ENCODE measurements around the gene ASPHD1. TPM values are rescaled to one million over a fixed set of nuclear protein-coding genes. Genes with fewer than 3 reads are reported as not detected.

ASPHD1 gene
- total and polyA plus RNA-seq, 2 of the 4 experiments (the other 2 are of a cell fraction): 4.1 to 14.5 TPM

DNA sequence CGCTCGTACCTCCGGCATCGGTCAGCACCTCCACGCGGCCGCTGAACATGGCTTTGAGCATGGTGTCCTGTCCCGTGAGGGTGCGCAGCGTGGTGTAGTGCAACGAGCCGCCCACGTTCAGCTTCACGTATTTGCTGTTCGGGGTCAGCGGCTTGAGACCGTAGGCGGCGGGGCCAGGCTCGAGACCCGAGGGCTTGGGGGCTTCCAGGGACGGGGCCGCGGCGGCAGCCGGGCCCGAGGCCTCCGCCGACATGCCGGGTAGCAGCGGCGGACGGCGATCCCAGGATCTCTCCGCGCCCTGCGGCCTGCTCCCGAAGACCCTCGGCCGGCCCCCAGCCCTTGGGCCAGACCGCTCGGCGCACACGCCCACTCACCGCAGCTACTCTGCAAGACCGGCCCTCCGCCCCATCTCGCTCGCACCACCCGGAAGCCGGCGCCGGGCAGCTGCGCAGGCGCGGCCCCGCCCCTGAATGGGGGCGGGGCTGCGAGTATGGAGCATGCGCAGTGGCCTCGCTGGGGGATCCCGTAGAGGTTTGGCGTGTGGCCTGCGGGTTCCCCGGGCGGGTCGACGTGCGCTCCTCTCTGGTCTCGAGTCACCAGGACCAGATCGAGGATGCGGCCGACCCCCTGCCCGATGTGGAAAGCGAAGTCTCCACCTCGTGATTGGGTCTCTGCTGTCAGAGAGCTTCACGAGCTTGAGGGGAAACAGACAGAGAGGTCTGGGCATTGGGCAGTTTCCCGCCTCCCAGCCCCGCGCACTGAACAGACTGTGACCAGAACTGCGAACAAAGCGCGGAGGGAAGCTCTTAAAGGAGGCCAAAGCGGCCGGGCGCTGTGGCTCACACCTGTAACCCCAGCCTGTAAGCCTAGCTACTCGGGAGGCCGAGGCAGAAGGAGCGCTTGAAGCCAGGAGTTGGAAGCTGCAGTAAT lies 25.8 kb downstream of the ASPHD1 start, which contains the start of gene KCTD13:
Gene KCTD13 (minus strand): TSS at position 446 of the 930 bp plus-strand sequence. CDS start 193 bp downstream, at position 253.
- Histone ChIP-seq H2BK120ac (ENCODE audit: low read depth, low read length) (peak within 1 kb of the TSS; percentile 71), H2BK5ac (ENCODE audit: low read depth, low read length, poor library complexity, severe bottlenecking) (peak within 1 kb of the TSS; percentile 92), H2AK9ac (replicated peaks; ENCODE audit: low read depth, low read length, poor library complexity) (peak within 1 kb of the TSS; percentile 32), H4K8ac (ENCODE audit: low read depth in 2 of 2, low read length in 2 of 2) (peak within 1 kb of the TSS; percentile 85 to 99), H4K5ac (ENCODE audit: low read depth, low read length) (peak within 1 kb of the TSS; percentile 96), H3K14ac (replicated peaks; ENCODE audit: low read depth, low read length) (peak within 1 kb of the TSS; percentile 99), H2BK15ac (ENCODE audit: low read depth, low read length) (0 out of 3 replicates have a peak within 1 kb of the TSS, but pooled peaks have one; percentile 15), H3K36me3 (ENCODE audit: control insufficient read depth, insufficient read depth, low read length) (peaks cover 9% of the 10 kb centered on the region), H2AK5ac (ENCODE audit: low read depth, low read length) (peak within 1 kb of the TSS; percentile 93), H3K23ac (ENCODE audit: low read depth, low read length) (peak within 1 kb of the TSS; percentile 91), H3K4me2 (ENCODE audit: low read depth, low read length) (peak within 1 kb of the TSS; percentile 99), H3K9me3 (ENCODE audit: control insufficient read depth, insufficient read depth, low read length) (no peaks in the 10 kb centered on the region), H3K18ac (ENCODE audit: low read depth, low read length) (peak within 1 kb of the TSS; percentile 76), H3K4ac (ENCODE audit: low read depth, low read length) (peak within 1 kb of the TSS; percentile 98), H3K56ac (ENCODE audit: extremely low read depth, insufficient read depth, low read length) (peak within 1 kb of the TSS; percentile 70), H3K27me3 (ENCODE audit: control insufficient read depth, insufficient read depth, low read length) (no peaks in the 10 kb centered on the region), H3K79me1 (ENCODE audit: low read depth in 1 of 2, low read length in 2 of 2) (peaks cover 29 to 43% of the 10 kb centered on the region in 2 experiments), H2BK20ac (ENCODE audit: low read depth, low read length) (peak within 1 kb of the TSS; percentile 28; the same call in 1 of the 2 replicates), H3K4me1 (ENCODE audit: control insufficient read depth, insufficient read depth, low read length) (peaks cover 10% of the 10 kb centered on the region), H3K27ac (ENCODE audit: insufficient read depth, low read length) (peak within 1 kb of the TSS; percentile 92), H4K91ac (ENCODE audit: insufficient read depth, low read depth, low read length) (peak within 1 kb of the TSS; percentile 95), H3K9me1 (ENCODE audit: insufficient read depth, low read length) (peaks cover 15% of the 10 kb centered on the region; the same call in 1 of the 2 replicates), H2AFZ (replicated peaks; ENCODE audit: low read length, poor library complexity) (peak within 1 kb of the TSS; percentile 98), H3K9ac (ENCODE audit: low read depth, low read length) (peak within 1 kb of the TSS; percentile 95), H4K20me1 (ENCODE audit: insufficient read depth, low read length) (peaks cover 6% of the 10 kb centered on the region; the same call in 1 of the 2 replicates), H3K4me3 (ENCODE audit: insufficient read depth, low read depth, low read length) (peak within 1 kb of the TSS; percentile 79)
- BruUV-seq (replicated peaks): TSS peak; percentile 54
- TF ChIP-seq MXI1 (IDR thresholded peaks at IDR 0.05; ENCODE audit: borderline replicate concordance, low read depth, low read length): peak; percentile 71; the same call in 1 of the 2 replicates
- no peak; the same call in 1 of the 2 replicates for TF ChIP-seq RAD21 (IDR thresholded peaks at IDR 0.05; ENCODE audit: low read length)
- TF ChIP-seq CEBPB (IDR thresholded peaks at IDR 0.05; ENCODE audit: low read depth, low read length): no peak
- TF ChIP-seq BHLHE40 (IDR thresholded peaks at IDR 0.05; ENCODE audit: low read depth, low read length): peak; percentile 58
- no peak for TF ChIP-seq RFX5 (IDR thresholded peaks at IDR 0.05; ENCODE audit: low read depth, low read length)
- TF ChIP-seq CHD1 (IDR thresholded peaks at IDR 0.05; ENCODE audit: low read depth, low read length): no peak
- TF ChIP-seq, protein P1, sequence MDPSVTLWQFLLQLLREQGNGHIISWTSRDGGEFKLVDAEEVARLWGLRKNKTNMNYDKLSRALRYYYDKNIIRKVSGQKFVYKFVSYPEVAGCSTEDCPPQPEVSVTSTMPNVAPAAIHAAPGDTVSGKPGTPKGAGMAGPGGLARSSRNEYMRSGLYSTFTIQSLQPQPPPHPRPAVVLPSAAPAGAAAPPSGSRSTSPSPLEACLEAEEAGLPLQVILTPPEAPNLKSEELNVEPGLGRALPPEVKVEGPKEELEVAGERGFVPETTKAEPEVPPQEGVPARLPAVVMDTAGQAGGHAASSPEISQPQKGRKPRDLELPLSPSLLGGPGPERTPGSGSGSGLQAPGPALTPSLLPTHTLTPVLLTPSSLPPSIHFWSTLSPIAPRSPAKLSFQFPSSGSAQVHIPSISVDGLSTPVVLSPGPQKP (IDR thresholded peaks at IDR 0.05; ENCODE audit: borderline replicate concordance, low read depth, low read length): no peak
- TF ChIP-seq, protein P2, sequence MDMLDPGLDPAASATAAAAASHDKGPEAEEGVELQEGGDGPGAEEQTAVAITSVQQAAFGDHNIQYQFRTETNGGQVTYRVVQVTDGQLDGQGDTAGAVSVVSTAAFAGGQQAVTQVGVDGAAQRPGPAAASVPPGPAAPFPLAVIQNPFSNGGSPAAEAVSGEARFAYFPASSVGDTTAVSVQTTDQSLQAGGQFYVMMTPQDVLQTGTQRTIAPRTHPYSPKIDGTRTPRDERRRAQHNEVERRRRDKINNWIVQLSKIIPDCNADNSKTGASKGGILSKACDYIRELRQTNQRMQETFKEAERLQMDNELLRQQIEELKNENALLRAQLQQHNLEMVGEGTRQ (IDR thresholded peaks at IDR 0.05; ENCODE audit: low read depth, low read length): no peak
- TF ChIP-seq POLR2A (IDR thresholded peaks at IDR 0.05; ENCODE audit: low read depth, low read length): peak; percentile 67
- TF ChIP-seq, protein P3, sequence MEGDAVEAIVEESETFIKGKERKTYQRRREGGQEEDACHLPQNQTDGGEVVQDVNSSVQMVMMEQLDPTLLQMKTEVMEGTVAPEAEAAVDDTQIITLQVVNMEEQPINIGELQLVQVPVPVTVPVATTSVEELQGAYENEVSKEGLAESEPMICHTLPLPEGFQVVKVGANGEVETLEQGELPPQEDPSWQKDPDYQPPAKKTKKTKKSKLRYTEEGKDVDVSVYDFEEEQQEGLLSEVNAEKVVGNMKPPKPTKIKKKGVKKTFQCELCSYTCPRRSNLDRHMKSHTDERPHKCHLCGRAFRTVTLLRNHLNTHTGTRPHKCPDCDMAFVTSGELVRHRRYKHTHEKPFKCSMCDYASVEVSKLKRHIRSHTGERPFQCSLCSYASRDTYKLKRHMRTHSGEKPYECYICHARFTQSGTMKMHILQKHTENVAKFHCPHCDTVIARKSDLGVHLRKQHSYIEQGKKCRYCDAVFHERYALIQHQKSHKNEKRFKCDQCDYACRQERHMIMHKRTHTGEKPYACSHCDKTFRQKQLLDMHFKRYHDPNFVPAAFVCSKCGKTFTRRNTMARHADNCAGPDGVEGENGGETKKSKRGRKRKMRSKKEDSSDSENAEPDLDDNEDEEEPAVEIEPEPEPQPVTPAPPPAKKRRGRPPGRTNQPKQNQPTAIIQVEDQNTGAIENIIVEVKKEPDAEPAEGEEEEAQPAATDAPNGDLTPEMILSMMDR (conservative IDR thresholded peaks at IDR 0.05; ENCODE audit: low read depth, low read length): no peak
- TF ChIP-seq MAZ (IDR thresholded peaks at IDR 0.05; ENCODE audit: borderline replicate concordance, low read depth, low read length): peak; percentile 90; the same call in 1 of the 2 replicates
- intact Hi-C loops (cut with micrococcal nuclease): loop anchor here (5.0 kb wide), 2 partner anchors 46 to 71 kb away; partner anchors contain the start of genes HIRIP3, INO80E and TAOK2
- ATAC-seq (ENCODE audit: low read depth) (peak; percentile 97), DNase-seq (peak; percentile 73)
- POLR2A ChIA-PET (ENCODE audit: unreplicated experiment): interaction anchor here (0.8 to 1.5 kb wide), 2 partner anchors 11 to 26 kb away, joined by 6 to 9 read pairs; partner anchors contain the start of gene ASPHD1
- in situ Hi-C loops (cut with MboI; ENCODE audit: low sequenced_read_pairs): no loop called here
- dilution Hi-C loops (cut with HindIII; ENCODE audit: low sequenced_read_pairs, unreplicated experiment): no loop called here
- 0% methylated on average over 37 of the region's 89 CpGs; no CpG with 5 or more reads in 1 of the 2 experiments for WGBS, 2 experiments (ENCODE audit: extremely low coverage in 2 of 2, insufficient read length in 1 of 2)
- CTCF ChIA-PET: no interaction called here

Measured in IMR-90 (cell line).